Stimulated activated CD8-positive, alpha-beta memory T cell treated with anti-CD3 and anti-CD28 coated beads, Interleukin-12 subunit alpha, Interleukin-12 subunit beta, amount 100 ng/mL, for 24 hours (primary cell): ENCODE results near the gene SETBP1.

Source experiments
- DNase-seq: peaks from one replicate; pipeline ENCODE4 v3.0.0-alpha.2; 2020; ENCODE audit errors: extremely low read depth

The SETBP1 gene

DNA sequence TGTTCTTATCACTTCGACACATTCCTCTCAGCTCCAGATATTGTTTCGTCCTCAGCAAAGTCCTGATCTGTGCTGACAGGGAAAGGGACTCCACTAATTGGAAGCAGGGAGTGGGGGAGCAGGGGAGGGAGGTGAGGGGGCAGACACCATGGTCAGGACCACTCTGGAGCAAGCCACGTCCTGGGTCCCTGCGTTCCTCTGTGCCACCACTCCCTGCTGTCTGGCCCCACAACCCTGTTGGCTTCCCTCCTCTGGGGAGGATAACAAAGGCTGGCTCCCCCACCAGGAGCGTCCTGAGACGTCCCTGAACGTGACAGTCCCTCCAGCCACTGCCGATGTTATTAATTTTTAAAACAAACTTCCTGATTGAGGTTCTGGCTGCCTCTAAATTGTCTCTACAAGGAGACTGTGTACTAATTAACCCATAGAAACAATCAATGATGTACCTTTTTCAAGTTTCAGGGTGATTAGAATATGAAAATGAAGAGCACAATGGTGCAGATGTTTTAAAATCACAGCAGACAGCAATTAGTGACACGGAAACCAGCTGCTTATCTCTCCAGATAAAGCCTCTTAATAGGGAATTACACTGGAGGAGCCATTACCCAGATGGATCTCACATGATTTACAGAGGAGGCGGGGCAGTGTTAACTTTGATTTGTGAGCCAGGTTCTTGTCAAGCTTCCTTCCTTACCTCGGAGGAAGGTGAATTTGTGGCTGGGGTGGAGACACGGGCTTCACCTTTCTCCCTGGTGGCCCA, 257.5 kb downstream of the SETBP1 start:
- DNase-seq: no peak

GRCh38 chr18:44938720-44939665, 258.3 kb downstream of the SETBP1 start:
- no peak for DNase-seq

GRCh38 chr18:44941516-44941915, 260.8 kb downstream of the SETBP1 start:
- no peak for DNase-seq

- no peak for DNase-seq
Measured at GRCh38 chr18:44942073-44942472, 261.4 kb downstream of the SETBP1 start.

DNA sequence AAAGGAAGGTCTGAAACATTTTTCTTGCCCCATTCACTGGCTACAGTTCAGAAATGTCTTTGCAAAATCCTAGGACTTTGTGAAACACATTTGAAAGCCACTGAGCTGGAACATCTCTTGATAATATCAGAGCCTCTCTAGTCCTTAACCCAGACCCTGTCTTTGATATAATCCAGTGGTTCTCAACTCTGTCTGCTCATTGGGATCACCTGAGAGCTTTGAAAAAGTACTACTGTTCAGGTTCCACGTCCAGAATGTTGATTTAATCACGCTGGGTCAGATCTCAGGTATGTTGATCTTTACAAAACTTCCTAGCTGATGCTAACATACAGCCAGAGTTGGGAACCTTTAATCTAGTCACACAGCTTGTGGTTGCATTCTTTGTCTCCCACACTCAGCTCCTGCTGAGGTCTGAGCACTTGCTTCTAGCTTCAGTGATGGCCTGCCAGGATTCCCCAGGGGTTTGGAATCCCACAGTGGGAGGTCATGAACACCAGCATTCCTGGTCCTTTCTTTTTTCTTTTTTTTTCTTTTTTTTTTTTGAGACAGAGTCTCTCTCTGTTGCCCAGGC, 262.7 kb downstream of the SETBP1 start:
- DNase-seq: no peak

GRCh38 chr18:44944461-44944860, 263.8 kb downstream of the SETBP1 start:
- DNase-seq: no peak

DNA sequence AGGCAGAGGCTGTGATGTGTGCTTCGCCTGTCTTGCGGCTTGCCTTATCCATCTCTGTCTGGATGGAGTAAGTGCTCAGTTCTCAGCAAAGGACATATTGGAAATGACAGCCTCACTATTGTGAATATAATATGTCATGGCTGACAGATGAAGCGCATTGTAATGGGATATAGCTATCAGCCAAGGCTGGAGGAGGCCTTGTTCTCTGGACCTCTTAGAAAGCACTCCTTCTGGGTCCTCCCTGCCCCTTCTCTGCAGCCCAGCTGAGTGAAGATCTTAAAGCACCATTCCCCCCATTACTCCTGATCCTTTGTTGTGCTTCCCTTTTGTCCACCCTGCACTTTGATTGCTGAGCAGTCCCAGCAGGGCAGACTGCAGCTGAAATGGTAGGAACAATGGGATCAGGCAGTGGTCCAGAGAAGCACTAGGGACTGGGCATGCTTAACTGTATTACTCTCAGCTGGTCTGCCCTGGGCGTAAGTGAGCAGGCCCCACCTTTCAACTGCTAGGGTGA, 265.3 kb downstream of the SETBP1 start:
- no peak for DNase-seq

DNA sequence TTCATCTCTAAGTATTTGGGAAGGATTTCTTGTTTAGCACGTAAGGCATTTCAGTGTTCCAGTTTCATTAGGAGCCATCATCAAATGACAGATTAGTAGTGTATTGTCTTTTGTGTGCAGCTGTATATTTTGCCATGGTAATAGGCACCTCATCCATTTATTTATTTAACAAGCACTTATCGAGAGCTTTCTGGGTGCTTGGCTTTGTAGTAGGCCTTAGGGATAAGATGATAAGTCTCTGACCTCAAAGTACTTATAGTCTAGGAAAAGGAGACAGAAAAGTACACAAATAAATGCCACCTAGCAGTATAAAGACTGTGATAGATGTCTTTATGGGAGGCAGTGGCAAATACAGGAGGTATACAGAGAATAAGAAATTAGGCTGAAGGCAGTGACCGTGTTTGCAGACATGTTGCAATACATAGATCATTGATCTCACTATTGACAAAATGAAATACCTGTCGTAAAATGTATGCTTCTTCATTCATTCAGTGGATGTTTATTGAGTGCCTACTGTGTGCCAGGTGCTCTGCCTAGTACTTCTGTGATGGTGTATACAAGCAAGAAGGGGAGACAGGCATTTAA, 265.9 kb downstream of the SETBP1 start:
- no peak for DNase-seq

GRCh38 chr18:44949967-44950366, 269.3 kb downstream of the SETBP1 start:
- no peak for DNase-seq

GRCh38 chr18:44950685-44951195, 270.1 kb downstream of the SETBP1 start:
- DNase-seq: no peak

DNA sequence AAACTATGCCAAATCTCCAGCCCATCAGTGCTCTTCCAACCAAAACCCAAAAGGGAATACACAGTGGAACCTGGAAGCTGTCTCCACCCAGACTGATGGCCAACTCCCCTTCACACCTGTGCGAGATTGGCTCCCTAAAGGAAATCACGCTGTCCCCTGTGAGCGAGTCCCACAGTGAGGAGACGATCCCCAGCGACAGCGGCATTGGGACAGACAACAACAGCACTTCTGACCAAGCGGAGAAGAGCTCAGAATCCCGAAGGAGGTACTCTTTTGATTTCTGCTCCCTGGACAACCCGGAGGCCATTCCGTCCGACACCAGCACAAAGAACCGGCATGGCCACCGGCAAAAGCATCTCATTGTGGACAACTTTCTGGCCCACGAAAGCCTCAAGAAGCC, 271.1 kb downstream of the SETBP1 start:
- DNase-seq: no peak

DNA sequence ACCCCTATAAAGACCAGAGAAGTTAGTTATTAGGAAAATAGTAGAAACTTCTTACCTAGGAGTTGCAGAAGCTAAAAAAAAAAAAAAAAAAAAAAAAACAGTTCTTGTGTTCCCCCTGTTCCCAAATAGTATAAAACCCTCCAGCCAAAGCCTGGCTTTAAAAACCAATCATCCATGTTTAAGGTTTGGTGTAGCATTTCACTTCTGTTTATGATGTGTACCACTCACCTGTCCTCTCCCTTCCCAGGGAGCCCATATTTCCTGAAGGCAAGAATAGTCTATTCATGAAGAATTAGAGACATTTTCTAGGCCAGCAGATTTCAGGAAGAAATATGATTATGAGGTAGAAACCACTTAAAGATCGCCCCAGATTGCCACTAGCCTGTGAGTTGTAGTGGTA, 273.6 kb downstream of the SETBP1 start:
- no peak for DNase-seq

DNA sequence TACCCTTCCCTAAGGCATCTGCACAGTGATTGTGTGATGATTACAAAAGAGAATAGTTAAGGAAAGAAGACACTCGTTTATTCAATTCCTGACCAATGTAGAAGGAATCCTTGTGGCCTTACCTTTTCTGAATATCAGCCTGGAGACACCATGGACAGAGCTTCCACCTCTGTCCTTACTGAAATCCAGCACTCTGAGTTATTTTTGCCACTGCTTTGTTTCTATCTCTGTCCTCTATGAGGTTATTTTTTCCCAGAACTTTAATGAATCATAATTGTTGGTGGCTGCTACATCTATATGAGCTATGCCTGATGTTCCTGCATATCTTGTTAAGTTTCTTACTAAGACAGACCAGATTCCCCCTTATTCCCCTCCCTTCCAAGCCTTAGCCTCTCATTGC, 275.1 kb downstream of the SETBP1 start:
- DNase-seq: no peak

DNA sequence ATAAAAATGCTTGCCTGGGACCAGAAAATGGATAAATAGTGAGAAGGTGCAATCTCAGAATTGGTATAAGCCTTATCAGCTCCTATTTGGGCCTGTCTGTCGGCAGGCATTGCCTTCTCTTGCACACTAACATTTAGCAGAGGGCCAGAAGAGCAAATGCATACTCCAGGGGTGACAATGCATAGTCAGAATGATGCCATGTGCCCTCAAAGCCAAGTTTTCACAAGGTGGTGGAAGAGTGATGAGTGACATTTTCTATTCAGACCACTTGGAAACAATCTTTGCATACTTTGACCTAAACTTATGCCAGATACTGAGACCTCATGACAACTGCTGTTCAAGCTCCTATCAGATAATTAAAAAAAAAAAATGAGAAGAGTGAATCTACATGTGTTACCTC, 276.3 kb downstream of the SETBP1 start:
- DNase-seq: no peak

DNA sequence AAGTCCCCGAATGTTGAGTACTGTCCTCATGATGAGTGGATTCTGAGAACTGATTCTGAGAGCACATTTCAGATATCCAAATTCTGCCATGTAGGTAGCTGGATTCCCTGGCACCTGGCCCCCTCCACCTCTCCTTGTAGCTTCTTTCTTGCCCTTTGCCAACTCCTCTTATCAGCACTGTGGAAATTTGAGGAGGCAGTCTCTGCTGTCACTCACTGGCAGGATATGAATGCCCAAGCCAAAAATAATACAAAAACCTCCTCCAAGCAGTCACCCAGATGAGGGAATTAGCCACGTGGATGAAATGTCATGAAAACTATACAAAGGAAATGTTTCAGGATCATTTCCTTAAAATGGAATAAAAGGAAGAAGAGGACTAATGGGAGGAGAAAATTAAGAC, 276.8 kb downstream of the SETBP1 start:
- no peak for DNase-seq

DNA sequence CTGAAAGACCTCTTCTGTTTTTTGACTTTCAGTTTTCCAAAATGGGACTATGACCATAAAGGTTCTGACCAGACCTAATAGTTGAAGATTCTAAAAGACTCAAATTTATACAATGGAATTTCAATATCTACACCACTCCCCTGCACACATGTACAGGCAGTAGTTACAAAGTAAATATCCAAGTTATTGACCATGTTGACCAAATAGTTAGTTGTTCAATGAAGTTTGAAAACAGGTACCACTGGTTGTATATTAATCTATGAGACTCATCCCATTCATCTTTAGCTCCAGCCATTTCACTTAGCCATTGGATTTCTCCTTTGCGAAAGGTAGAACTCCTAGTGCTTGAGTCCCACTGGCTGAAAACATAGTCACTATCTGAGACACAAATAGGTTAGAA, 277.4 kb downstream of the SETBP1 start:
- no peak for DNase-seq

DNA sequence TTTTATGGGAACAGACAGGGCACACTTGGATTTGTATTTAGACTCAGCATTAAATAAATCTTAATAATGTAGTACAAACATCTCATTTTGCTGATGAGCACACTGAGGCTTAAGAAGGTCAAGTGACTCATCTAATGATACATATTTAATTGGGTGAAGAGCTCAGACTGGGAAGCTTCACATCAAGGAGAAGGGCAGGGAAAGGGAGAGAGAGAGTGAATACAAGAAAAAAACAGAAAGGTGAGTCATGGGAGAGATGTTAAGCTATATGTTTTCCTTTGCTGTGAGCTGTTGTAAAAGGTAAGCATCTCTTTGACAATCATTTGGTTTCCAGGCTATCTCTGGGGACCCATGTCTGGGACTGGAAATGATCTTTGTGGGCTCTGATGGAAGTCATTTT, 277.8 kb downstream of the SETBP1 start:
- DNase-seq: no peak

GRCh38 chr18:44959013-44959412, 278.3 kb downstream of the SETBP1 start:
- no peak for DNase-seq

- DNase-seq: no peak
Measured at GRCh38 chr18:44960580-44960979, 279.9 kb downstream of the SETBP1 start.

- no peak for DNase-seq
Measured at GRCh38 chr18:44961288-44961995, 280.8 kb downstream of the SETBP1 start.

- DNase-seq: no peak
Measured at GRCh38 chr18:44967599-44967998, 286.9 kb downstream of the SETBP1 start.
